Measurements from ENCODE around the gene ATRN. TPM values are rescaled to one million over a fixed set of nuclear protein-coding genes. Genes with fewer than 3 reads are reported as not detected.

The ATRN gene
- polyA plus RNA-seq, 3 donors: 54.1 to 54.5 (median 54.2) TPM

DNA sequence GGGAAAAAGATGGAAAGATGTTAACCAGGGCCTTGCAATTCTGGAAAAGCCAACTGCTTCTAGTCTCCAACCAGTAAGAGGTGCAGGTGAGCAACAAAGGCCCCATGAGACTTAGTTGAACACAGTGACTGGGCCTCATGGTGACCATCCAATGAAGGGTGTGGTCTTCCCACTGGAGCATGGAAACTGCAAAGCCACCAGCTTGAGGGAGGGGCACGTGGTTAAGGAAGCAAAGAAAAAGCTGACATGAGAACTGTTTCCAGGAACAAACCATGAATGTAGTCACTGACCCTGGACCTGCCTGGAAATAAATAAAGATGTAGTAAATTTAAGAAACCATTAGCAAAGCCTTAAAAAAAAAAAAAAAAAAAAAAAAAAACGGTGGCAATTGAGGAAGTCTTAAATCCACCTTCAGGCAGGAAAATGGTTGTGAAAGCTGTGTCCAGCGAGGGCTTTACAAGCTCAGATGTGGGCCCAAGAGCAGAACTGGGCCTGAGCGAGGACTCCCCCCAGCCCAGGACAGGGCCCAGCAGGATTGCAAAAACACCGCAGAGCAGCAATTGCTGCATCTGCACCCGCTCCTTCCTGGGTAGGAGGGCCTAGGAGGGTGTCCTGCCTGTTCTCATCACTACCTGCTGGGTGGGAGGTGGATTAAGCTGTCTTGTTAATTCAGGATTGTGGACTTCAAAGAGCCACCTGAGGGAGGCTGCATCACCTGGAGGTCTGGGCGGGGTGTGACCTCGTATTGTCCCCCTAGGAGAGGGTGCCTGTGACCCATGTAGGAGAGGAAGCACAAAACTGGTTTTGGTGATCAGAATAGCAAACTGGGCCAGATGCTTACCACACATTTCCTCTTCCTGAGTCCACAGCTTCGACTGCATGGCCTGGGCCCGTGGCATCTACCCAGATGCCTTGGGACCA is 182.1 kb downstream of the ATRN start:
- no peak for DNase-seq (ENCODE audit: low read depth in 3 of 3, low spot score in 2 of 3)

DNA sequence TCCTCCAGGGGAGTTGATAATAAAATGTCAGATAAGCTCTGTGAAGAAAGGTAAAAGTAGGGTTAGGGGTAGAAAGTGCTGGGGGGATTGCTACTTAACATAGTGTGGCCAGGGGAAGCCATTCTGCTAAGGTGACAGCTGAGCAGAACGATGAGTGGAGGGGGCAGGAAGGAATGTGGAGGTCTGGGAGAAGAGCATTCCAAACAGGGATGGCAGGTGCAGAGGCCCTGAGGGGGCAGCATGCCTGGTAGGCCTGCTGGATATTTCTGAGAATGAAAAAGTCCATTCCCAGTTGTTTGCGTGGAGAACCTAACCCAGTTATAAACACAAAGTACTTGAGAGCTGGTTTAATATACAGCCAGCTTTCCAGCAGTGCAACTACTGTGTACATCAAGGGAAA is 183.1 kb downstream of the ATRN start:
- no peak for DNase-seq (ENCODE audit: low read depth in 3 of 3, low spot score in 2 of 3)

DNA sequence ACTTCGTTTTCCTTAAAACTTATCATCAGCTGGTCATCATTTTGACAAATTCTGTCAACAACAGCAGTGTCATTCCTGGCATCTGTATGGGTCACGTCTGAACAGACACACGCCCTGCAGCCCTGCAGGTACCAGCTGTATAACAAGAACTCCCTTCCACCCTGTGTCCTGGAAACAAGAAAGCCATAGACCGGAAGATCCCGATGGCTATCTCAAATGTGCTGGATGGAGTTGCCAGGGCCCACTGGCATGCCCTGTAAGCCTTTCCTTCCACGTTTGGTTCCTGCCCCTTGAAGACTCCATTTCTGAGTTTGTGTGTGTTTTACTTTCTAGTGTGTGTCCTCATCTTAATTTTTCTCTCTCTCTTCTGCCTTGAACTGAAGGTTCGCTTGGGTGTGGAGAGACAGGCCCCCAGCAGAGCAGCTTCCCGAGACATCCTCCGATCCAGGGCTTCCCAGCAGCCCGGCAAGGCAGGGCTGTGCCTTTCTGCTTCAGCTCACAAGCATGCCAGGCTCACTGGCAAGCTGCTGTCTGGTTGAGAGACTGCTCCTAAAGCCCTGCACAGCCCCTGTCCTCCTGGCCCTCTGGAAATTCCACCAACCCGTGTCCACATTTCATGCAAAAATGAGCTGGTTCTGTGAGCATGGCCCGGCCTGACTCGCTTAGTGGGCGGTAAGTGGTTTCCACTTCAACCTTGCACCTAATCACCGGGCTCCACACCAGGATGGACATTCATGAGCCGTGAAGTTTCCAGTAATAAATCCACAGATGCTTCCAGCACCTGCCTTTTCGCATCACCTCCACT is 183.7 kb downstream of the ATRN start:
- DNase-seq (ENCODE audit: low read depth in 3 of 3, low spot score in 2 of 3): no peak

DNA sequence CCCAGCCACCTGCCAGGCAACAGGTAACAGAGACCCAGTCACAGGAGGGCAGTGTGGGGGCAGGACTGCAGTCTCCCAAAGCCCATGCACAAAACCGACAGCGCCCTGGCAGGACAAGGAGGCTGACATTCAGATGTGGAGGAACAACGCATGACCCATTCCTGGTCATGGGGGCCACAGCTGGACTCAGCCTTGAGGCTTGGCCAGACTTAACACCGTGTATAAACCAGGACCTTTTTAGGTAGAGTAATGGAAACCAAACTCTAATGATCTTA is 184.2 kb downstream of the ATRN start:
- DNase-seq (ENCODE audit: low read depth in 3 of 3, low spot score in 2 of 3): no peak

DNA sequence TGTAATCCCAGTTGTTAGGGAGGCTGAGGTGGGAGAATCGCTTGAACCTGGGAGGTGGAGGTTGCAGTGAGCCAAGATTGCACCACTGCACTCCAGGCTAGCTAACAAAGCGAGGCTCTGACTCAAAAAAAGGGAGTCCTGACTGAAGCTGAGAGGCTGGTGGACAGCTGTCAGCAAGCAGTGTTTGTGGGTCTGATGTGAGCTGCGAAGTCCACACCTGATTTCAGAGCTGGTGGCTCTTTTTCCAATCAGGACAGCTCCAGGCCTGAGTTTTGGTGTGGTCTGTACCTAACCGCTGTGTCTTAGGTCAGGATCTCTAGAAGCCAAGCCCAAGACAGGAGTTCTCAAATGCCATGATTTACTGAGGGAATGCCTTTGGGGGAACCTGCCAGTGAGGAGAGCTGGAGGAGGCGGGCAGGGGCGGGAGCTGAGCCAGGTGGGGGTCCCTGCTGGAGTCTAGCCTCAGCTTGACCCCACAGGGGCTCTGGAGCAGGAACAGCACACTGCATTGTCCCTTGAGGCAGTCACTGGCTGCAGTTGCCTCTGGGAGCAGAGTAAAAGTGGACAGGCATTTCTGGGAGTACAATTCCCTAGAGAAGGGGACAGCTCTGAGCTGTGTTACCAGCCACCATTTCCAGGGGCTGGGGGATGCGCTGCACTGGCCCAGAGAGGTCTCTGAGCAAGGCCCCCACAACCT is 187.3 kb downstream of the ATRN start:
- no peak for DNase-seq (ENCODE audit: low read depth in 3 of 3, low spot score in 2 of 3)

DNA sequence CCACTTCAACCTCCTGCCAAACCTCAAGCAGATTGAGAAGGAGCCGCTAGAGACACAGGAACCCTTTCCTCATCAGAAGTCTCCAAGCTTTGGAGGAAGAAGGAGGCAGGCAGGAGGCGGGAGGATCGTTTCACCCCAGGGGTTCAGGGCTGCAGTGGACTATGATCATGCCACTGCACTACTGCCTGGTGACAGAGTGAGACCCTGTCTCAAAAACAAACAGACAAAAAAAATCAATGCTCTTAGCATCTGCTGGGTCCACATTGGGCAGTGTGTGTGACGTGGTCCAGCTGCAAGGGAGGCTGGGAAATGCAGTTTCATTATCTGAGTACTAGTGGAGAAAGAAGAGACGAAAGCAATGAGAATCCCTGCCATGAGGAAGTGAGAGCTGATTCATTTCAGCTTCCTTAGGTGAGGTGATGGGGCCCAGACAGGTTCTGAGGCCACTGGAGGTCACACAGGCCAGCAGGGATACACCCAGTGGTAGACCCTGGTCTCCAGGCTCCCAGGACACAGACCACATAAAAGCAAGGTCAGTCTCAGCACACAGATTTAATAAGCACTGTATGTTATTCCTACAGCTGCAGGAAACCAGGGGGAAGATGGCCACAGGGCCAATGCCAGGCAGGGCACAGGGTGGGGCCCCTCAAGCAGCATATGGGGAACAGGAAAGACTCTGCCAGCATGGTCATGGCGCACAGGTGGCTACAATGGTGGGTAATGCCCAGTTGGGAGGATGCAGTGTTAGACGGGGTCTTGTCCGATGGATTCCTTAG is 188.1 kb downstream of the ATRN start:
- no peak for DNase-seq (ENCODE audit: low read depth in 3 of 3, low spot score in 2 of 3)

DNA sequence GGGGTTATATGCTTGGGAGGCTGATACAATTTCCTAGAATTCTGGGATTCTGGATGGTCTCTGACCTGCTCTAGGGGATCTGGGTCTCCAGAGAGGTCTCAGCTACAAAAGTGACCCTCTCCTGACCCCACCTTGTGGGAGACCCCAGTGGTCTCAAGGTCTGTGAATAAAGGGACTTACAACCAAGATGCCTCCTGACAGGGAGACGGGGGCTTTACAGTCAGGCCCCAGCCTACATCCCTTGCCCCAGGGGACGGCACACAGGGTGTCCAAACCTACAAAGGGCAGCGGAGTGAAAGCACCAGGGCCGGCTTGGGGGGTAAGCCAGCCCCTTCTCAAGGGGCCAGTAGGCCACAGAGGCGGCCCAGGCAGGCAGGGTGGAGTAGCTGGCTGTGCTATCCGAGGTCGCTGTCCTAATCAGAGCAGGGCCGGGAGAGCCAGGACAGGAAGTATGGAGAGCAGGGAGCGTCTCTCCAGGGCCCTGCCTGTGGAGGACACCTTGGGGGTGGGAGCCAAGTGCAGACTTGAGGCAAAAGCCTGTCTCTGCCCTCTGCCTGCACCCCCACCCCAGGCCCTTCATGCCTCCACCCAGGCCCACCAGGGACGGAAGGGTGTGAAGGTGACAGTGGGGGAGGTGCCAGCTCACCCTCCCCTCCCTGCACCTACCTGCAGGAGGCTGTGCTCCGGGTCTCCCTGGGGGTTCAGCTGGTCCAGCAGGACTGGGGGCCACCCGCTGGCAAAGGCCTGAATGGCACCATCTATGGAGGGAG is 188.9 kb downstream of the ATRN start:
- DNase-seq (ENCODE audit: low read depth in 3 of 3, low spot score in 2 of 3): no peak

DNA sequence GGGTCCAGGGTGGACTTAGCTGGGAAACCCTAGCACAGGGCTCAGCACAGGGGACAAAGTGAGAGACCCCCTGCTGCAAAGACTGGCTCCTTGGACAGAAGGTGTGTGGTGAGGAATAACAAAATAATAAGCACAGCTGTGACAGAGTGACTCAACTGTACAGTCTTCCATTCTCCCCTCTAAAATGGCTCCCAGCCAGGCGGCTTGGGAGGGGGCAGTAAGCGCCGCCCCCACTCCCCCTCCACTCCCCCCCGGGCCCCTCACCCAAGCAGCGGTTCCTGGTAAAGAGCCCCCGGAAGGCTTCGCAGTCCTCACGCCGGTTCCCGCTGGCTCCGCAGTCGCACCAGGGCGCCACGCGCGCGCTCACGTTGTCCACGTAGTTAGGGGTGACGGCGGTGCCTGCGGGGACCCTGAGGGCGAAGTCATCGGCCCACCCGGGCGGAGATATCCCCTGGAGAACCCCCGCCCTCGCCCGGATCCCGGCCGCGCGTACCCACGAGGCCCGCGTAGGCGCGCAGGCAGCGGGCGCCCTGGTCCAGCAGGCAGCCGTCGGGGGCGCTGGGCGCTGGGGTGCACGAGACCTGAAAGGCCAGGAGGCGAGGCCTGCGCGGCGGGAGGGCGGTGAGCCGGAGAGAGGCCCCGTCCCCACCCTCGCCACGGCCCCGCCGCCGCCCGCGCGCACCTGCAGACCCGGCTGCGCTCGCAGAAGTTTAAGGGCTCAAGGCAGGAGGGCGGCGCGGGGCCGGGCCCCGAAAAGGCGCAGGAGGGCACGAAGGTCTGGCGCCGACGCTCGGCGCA is 189.6 kb downstream of the ATRN start:
- no peak for DNase-seq (ENCODE audit: low read depth in 3 of 3, low spot score in 2 of 3)

DNA sequence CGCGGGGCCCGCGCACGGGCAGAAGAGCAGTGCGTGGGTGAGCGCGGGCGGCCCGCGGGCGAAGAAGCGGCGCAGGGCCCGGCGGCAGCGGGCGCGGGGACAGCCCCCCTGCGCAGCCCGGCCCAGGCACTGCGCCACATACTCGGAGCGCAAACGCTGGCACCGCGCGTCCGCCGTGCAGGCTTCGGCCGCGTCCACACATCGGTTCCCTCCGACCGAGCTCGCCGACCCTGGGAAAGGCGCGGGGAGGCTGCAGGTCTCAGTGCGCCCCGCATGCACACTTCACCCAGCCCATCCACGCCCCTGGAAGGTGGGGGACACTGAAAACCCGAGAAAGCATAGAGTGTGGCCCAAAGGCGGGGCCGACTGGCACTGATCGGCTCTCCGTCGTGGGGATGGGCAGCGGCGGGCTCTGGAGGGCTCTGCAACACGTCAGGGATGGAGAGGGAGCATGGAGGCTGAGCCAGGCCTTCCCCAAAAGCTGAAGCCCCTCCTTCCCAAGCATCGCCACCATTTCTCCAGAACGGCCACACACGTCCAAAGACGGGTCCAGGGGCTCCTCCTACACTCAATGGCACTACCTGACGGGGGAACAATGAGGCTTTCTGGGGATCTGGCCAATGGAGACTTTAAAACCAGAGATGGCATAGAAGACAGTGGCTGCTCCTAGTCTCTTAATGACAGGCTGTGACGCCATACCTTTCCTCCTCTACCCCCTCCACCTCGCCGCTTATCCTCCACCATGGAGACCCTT is 190.4 kb downstream of the ATRN start:
- no peak for DNase-seq (ENCODE audit: low read depth in 3 of 3, low spot score in 2 of 3)

DNA sequence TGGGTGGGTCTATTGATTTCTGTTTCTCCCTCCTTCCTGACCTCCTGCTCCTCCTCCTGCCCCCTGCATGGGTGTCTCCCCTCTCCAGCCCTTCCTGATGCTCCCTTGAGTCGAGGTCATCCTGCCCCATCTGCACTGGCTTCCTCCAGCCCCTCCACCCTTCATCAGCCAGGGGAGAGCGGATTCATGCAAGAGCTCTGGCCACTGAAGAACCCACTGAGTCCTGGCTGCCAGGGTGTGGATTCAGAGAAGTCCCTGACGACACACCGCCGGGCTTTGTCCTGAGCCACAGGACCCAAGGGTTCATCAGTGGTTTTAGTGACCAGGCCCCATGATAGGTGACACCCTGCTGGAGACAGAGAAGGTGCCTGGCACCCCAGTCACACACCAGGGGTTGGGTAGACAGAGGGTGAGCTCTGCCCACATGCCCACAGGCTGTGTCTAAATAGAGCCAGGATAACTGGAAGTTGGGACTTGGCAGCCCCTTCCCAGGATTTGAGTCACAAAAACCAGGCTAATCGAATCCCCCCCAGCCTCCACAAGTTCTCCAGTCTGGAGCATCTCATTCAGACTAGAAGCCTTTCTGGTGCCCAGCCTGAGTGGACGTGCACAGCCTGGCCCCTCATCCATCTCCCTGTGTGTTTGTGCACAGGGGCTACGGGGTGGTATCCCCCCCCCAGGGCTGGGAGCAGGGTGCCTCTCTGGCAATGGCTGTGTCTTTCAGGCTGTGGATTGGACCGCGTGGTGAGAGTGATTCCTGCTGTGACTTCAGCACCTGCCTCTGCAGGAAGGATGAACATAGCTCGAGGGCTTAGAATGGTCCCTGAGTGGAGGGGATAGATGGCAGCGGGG is 191.2 kb downstream of the ATRN start:
- DNase-seq (ENCODE audit: low read depth in 3 of 3, low spot score in 2 of 3): no peak

DNA sequence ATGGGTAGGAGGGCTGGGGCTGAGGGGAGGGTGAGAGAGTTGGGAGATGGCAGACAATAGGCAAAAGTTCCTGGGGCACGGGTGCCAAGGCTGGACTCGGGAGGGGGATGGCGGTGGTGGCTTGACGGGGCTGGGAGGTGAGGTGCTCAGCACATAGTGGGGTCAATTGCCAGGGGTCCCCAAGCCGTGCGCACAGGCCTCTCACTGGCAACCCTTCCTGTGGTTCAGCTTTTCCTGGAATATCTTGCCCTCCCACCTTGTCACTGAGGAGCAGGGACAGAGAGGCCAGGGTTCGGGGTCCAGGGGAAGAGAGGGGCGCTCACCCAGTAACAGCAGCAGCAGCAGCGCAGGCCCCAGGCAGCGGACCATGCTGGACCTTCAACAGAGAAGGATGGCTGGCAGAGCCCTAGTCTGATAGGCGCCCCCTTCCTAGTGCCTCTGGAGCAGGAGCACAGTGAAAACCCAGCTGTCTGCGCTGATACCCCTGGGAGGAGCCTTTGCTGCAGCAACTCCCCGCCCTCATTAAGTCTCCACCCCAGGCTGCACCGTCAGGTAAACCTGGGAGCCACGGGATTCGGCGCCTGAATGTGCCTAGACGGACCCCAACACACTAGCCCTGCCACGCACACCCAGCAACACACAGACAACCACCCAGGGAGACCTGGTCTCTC is 192.3 kb downstream of the ATRN start, which contains the start of gene GFRA4:
Gene GFRA4, minus strand, starts transcription at position 369 of the 671 bp plus-strand sequence. Its CDS starts 0 bp downstream, at position 369.
- no peak for DNase-seq (ENCODE audit: low read depth in 3 of 3, low spot score in 2 of 3)

DNA sequence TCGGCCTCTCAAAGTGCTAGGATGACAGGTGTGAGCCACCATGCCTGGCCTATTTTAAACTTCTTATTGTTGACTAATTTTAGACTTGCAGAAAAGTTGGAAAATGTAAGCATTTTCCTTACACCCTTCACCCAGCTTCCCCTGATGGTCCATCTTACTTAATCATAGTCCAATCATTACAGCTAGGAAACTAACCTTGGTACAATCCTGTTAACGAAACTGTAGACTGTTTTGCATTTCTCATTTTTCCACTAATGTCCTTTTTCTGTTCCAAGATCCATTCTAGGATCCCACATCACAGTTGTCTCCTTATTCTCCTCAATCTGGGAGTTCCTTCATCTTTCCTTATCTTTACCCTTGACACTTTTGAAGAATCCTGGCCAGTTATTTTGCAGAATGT is 193.0 kb downstream of the ATRN start:
- DNase-seq (ENCODE audit: low read depth in 3 of 3, low spot score in 2 of 3): no peak

DNA sequence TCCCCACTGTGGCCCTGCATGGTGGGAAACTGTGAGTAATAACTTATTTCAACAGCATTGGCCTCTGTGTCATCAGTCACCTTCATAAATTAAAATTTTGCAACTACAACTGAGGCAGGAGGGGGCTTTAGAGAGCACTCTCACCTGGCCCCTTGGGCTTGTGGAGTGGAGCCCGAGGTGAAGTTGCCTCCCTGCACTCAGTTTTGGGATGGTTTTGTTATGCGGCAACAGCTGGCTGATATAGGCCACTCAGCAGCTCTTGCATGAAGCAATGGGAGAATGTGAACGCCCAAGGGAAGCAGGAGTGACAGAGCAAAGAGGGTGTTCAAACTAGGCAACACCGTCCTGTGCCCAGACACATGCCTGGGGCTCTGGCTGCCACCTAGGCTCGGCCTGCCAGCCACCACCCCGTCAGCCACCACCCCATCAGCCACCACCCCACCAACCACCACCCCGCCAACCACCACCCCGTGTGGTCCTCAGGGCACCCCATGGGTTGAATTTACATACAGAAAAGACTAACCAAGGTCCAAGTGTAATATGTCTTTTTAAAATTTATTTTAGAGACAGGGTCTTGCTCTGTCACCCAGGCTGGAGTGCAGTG is 196.7 kb downstream of the ATRN start:
- no peak for DNase-seq (ENCODE audit: low read depth in 3 of 3, low spot score in 2 of 3)

DNA sequence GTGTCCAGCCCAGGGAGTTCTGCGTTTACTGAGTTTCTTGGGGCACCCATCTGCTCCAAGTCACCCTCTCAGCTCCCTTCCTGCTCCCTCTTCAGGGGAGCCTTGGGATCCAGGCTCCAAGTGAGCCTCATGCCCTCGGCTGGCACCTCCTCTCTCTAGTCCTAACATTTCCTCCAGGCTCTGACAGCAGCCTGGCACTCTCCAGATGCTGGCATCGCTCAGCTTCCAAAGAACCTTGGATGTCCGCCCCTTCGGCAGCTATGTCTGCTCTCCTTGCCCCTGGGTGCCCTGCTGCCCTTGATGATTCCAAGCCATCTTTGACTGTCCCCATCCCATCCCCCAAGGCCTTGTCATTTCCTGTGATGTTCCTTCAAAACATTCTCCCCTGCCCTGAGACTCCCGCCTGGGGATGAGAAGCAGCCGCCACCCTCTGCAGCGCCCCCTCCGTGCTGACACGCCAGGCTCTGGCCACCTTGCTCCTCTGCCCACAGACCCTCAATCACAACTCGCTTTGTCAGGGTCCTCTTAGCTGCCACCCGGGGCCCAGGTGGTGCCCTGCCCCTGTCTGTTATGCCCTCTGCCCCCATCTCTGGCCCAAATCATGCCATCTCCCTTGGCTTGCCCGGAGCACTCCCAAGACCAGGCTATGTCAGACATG is 199.0 kb downstream of the ATRN start:
- no peak for DNase-seq (ENCODE audit: low read depth in 3 of 3, low spot score in 2 of 3)

DNA sequence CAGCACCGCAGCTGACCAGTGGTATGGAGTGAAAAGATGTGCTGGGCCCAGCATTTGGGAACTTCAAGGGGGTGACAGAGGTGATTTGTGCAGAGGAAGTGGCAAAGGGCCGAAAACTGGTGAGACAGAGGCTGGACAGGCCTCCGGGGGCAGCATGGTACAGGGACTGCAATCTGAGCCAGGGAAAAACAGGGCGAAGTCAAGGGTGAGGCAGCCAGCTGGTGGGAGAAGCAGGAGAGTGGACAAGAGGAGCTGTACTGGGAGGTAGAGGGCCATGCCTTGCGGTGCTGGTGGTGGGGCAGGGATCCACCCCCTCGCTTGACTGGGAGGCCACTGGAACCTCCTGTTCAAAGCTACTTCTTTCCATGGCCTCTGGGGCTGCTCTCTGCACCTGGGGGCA is 199.7 kb downstream of the ATRN start:
- DNase-seq (ENCODE audit: low read depth in 3 of 3, low spot score in 2 of 3): no peak

DNA sequence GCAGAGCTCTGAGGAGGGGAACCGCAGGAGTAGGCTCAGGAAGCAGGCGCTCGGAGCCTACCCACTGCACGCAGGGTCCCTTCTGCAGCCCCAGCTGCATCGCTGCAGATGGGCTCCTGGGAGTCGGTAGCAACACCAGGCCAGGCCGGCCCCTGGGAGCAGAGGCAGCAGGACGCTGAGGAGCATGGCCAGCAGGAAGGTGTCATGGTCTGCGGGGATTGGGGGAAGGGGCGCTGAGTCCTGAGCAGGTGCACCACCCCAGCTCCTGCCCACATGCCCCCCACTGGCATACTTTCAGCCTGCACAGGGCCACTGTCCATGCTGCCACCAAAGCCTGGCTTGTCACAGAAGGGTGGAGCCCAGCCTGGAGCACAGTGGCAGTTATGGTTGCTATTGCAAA is 200.1 kb downstream of the ATRN start:
- DNase-seq (ENCODE audit: low read depth in 3 of 3, low spot score in 2 of 3): no peak
